Left hindlimb (tissue), 1 donor: ENCODE results near the gene GMPPA.

Experiments
- DNase-seq: peaks from one replicate; pipeline ENCODE4 v3.0.0-alpha.2; 2018

Gene GMPPA

GRCh38 chr2:219486380-219486959 is 12.2 kb upstream of the GMPPA start:
- no peak for DNase-seq

DNA sequence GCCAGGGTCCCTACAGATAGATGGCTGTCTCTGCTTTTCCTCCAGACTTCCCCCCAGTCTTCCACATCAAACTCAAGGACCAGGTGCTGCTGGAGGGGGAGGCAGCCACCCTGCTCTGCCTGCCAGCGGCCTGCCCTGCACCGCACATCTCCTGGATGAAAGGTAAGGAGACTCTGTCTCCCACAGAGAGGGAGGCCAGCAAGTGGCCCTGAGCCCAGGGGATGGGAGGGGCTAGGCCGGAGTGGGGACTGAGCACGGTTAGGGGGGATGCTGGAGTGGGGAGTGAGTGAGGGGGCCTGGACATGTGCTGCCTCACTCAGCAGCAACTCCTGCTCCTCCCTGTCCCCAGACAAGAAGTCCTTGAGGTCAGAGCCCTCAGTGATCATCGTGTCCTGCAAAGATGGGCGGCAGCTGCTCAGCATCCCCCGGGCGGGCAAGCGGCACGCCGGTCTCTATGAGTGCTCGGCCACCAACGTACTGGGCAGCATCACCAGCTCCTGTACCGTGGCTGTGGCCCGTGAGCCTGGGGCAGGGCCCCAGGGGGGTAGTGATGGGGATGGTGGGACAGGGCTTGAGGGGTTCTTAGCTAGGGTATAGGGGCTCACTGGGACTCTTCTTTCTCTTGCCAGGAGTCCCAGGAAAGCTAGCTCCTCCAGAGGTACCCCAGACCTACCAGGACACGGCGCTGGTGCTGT is 10.4 kb upstream of the GMPPA start:
- DNase-seq = no peak

DNA sequence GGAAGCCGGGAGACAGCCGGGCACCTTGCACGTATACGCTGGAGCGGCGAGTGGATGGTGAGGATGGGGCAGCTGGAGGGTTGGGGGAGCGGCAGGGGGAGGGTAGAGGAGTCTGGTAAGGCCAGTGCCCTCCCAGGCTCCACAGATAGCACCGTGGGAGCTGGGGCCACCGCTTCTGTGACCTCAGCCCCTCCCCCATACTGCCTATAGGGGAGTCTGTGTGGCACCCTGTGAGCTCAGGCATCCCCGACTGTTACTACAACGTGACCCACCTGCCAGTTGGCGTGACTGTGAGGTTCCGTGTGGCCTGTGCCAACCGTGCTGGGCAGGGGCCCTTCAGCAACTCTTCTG is 9.9 kb upstream of the GMPPA start:
- DNase-seq = no peak

DNA sequence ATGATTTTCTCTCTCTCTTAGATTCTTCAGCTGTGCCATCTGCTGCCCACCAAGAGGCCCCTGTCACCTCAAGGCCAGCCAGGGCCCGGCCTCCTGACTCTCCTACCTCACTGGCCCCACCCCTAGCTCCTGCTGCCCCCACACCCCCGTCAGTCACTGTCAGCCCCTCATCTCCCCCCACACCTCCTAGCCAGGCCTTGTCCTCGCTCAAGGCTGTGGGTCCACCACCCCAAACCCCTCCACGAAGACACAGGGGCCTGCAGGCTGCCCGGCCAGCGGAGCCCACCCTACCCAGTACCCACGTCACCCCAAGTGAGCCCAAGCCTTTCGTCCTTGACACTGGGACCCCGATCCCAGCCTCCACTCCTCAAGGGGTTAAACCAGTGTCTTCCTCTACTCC is 9.4 kb upstream of the GMPPA start:
- DNase-seq = no peak

GRCh38 chr2:219490186-219490585 is 8.5 kb upstream of the GMPPA start:
- DNase-seq = no peak

- DNase-seq = no peak
Measured at GRCh38 chr2:219490600-219491130, 8.0 kb upstream of the GMPPA start.

DNA sequence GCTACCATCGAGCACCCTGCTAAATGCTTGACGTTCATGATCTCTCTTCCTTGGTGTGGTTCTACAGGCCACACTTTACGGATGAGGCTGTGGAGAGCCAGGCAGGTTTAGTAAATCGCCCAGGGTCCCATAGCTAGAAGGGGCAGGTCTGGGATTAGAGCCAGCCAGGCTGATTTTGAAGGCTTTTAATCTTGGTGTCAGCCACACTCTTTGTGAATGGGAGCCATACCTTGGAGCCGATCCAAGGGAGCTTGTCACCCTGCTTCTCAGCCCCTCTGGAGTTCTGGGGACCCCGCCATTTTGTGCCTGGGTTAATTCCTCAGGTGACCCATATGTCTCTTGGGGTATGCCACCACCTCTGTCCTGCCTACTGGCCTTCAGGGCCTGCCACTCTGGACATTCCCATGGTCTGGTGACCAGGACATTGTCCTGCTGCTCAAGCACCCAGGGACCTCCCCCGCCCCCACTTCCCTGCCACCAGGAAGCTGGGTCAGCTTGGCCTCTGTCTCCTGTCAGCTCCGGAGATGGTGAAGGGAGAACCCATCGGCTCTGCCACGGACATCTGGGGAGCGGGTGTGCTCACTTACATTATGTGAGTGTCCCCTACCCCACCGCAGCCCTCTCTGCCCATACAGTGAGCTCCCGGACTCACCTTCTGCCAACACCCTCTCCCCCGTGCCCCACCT is 7.3 kb upstream of the GMPPA start:
- DNase-seq = no peak

GRCh38 chr2:219492575-219492974 is 6.1 kb upstream of the GMPPA start:
- no peak for DNase-seq

GRCh38 chr2:219493086-219493485 is 5.6 kb upstream of the GMPPA start:
- DNase-seq = no peak

- no peak for DNase-seq
Measured at GRCh38 chr2:219494952-219495530, 3.6 kb upstream of the GMPPA start.

DNA sequence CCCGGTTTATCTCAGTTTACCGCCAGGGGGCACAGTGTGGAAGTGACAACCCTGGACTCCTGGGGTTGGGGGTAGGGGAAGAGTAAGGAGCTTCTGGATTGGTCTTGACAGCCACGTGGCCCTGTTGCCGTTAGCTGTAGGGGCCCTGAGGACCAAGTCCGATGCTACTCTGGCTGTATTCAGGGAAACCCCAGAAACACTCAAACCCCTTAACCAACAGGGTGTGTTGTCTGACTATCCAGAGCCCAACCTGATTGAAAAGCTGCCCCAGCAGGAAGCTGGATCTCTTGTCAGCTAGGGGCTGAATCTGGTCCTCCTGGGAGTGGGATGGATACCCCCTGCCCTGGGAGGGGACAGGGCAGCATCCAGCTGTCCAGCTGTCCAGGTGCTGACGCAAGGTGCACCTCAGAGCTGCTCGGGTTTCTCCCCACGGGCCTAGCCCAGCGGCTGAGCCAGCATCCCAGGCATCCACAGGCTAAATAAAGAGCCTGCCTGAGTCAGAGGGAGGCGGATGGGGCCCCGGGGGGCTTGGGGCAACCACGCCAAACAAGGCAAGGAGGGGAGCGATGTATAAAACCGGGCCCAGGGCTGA is 3.1 kb upstream of the GMPPA start:
- DNase-seq = no peak

DNA sequence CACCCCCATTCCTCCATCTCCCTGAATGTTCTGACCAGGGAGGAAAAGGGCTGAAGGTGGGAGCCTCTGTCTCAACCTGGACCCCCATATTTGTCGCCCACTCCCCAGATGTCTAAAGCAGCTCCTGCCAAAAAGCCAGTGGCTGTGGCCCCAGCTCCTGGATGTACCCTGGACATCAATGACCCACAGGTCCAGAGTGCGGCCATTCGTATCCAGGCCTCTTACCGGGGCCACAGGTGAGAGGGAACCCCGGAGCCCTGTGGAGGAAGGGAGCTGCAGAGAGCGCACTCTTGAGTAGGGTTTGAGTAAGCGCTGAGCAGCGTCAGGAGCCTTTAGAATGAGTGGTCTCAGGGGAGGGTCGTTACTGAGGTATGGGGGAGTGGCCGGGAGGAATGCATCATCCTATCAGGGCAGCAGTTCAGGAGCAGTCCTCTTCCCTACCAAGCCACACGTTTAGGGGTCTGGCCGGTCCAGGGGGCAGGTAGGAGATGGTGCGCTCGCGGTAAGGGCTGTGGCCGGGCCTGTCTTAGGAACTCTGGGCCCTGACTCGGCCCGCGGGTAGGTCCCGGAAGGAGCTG is 2.4 kb upstream of the GMPPA start:
- no peak for DNase-seq

GRCh38 chr2:219496825-219497494 is 1.7 kb upstream of the GMPPA start:
- no peak for DNase-seq

- peak; percentile 86 for DNase-seq
Measured at GRCh38 chr2:219497495-219498279, 1.0 kb upstream of the GMPPA start.

- DNase-seq = no peak
Measured at GRCh38 chr2:219499058-219499307, 292 bp downstream of the GMPPA start.

GRCh38 chr2:219499555-219499954 is 864 bp downstream of the GMPPA start:
- no peak for DNase-seq

DNA sequence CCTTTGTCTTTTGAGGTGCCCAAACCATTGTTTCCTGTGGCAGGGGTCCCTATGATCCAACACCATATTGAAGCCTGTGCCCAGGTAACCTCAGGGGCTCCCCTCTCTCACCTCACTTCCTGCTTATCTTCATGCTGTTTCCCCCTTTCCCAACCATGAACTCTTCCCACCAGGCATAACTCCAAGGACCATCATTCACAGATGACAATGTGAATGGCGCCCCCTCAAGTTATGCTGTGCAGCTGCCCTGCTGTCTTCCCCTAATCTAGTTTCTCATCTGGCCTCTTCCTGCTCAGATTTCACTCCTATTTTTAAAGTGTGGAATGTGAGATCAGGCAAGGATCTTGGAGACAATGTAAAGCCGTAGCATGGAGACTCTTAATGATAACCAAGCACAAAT is 1.4 kb downstream of the GMPPA start:
- no peak for DNase-seq

- no peak for DNase-seq
Measured at GRCh38 chr2:219501849-219502248, 3.2 kb downstream of the GMPPA start.

DNA sequence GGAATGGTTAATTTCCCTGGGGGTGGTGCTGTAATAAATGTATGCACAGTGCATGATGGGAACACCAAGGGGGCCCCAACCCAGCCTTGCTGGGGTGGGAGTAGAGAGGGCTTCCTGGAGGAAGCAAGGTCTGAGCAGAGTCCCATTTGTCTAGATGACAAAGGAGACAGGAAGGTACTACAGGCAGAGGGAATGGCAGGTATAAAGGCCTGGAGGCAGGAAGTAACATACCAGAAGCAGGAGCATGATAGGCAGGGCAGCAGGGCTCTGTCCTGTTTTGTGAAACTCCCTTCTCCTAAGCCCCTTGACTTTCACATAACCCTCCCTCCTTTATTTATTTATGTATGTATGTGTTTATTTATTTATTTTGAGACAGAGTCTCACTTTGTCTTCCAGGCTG is 3.9 kb downstream of the GMPPA start:
- DNase-seq = no peak

DNA sequence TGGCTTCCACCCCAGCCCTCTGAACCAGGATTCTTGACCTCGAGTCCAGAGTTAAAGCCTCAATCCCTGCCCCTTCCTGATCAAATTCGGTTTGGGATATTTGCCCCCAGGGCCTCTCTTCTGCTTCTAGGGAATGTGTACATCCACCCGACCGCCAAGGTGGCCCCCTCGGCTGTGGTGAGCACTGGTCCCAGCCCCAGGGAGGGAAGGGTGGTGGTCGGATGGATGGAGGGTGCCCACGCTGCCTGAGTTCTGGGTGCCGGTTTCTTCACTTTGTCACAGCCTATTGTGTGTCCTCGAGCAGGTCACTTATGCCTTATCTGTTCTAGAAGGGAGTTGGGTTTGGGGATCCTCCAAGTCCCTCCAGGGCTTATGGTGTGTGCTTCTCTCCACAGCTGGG is 6.9 kb downstream of the GMPPA start:
- DNase-seq = no peak

DNA sequence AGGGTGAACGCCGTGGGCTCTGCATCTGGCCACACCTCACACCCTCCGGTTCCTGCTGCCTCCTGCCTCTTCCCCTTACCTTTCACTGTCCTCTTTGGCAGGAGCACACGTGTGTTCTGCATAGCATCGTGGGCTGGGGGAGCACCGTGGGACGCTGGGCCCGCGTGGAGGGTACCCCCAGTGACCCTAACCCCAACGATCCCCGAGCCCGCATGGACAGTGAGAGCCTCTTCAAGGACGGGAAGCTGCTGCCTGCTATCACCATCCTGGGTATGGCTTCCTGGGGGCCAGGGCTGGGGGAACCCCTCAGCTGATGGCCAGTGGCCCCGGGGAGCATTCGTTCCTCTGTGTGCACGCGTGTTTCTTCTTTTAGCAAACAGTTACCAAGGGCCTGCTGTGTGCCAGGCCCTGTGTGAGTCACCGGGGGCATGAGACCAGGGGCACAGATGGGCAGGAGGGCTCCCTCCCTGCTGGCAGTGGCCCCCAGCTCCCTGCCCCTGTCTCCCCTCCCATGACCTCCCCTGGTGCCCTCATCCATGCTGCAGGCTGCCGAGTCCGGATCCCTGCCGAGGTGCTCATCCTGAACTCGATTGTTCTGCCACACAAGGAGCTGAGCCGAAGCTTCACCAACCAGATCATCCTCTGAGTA is 7.6 kb downstream of the GMPPA start:
- no peak for DNase-seq
